Inferior parietal cortex (tissue), 1 donor: ENCODE measurements around the gene CEP85L.
A peak's percentile ranks its signal among the peaks of the same experiment; 100 is the strongest.

Experiments
- DNase-seq: peaks from one replicate; pipeline ENCODE4 v3.0.0-alpha.2; 2016; ENCODE audit errors: extremely low spot score

The CEP85L gene

GRCh38 chr6:118542184-118542952 is 109.0 kb downstream of the CEP85L start:
- no peak for DNase-seq

DNA sequence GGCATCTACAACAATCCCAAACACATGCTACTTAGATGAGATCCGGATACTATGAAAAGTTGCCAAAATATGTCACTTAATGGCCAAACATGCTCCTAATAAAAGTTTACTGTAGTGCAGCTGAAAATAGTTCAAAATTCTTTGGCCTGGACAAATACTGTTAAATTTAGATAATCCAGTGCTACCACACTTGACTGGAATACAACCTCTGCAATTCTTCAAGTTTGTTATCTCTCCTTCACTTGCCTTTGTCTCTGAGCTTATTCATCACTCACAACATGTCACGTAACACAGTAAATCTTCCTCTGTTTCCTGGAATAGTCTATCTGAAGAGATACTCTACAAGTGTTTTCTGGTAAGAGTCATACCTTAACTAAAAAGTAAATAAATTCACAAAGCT is 113.8 kb downstream of the CEP85L start:
- no peak for DNase-seq

- no peak for DNase-seq
These were observed 114.9 kb downstream of the CEP85L start for GRCh38 chr6:118536478-118536877.

GRCh38 chr6:118535176-118535844 is 116.1 kb downstream of the CEP85L start:
- no peak for DNase-seq

DNA sequence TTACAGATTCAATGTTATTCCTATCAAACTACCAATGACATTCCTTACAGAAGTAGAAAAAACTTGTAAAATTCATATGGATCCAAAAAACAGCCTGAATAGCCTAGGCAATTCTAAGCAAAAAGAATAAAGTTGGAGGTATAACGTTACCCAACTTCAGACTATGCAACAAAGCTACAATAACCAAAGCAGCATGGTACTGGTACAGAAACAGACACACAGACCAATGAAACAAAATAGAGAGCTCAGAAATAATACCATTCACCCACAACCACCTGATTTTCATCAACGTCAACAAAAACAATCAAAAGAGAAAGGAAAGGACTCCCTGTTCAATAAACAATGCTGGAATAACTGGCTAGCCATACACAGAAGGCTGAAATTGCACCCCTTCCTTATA is 120.4 kb downstream of the CEP85L start:
- DNase-seq = no peak

- no peak for DNase-seq
These were observed 121.6 kb downstream of the CEP85L start for GRCh38 chr6:118529756-118530155.

DNA sequence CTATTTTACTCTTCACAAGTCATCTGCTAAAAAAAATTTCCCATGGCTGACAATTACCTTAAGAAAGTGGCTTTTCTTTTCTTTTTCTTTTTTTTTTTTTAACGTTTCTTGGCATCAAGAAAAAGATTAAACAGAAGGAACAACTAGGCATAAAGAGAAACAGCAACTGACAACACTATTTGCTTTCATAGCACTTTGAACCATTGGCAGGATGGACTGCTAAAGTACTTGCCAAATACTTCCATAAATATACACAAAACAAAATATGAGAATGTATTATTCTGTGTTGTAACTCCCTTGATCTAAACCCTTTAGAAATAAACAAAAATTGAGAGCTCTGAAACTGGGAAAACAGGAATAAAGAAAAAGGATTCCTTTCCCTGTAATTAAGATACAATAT is 123.3 kb downstream of the CEP85L start:
- no peak for DNase-seq

GRCh38 chr6:118525913-118526780 is 125.2 kb downstream of the CEP85L start:
- DNase-seq = no peak

DNA sequence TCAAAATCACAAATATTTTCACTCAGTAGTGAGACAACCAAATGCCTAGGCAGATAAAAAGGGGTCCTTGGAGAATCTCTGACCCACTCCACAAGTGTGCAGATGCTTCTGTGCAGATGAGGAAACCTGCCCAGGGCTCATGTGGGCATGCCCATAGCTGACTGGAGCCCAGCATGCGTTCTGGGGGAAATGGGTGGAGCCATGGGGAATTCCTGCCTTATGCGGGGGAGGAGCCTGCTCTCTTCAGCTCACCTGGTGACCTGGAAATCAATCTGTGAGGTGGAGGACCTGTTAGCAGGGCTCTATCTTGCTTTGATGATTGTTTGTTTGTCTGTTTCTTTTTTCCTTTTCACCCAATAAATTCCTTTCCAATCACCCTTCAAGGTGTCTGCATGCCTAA is 126.7 kb downstream of the CEP85L start:
- DNase-seq = no peak

DNA sequence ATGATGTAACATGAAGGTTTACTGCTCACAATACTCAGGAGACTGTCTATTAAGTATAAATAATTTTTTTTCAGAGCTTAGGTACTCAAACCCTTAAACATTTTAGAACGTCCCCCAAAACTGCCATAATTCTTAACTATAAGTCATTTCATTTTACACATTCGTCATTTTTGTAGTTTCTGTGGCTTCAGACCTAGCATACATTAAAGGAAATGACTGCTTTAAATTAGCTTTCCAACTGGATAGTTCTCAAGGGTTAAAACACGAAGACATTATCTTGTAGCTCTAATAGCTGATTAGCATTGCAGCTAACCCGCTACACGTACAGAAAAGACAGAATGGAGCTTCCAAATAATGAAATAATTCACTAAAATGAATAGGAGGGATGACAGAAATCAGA is 128.2 kb downstream of the CEP85L start:
- no peak for DNase-seq

- no peak for DNase-seq
These were observed 129.0 kb downstream of the CEP85L start for GRCh38 chr6:118522422-118522821.

- no peak for DNase-seq
These were observed 136.7 kb downstream of the CEP85L start for GRCh38 chr6:118514689-118515088.

DNA sequence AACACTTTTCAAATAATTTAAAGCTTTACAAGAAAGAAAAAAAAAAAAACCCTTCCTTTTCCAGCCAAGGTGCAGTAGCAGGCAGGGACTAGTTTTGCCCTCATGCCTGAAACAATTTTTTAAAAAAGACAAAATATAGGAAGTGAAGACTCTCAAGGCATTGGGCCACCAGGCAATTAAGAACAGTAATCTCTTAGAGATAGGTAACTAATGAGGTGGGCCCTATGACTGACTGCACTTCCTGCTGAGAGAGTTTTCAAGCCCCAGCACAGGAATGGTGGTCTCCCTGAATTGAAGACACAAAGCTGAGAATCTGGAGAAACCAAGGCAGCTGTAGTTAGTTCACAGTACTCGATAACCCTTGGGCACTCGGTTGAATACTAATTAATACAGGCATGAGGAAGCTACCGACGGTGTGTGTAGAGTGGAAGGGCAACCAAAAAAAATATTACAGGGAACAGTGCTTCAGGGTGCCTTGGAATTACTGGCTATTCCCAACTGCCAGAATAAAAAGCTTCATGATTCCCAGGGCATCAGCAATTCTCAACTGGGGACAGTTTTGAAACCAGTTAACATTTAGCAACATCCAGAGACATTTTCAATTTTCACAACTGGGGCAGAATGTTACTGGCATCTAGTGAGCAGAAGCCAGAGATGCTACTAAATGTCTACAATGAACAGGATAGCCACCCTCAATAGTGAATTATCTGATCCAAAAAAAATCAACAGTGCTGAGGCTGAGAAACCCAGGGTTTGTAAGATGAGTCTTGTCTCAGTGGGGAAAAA is 139.3 kb downstream of the CEP85L start:
- DNase-seq = no peak

DNA sequence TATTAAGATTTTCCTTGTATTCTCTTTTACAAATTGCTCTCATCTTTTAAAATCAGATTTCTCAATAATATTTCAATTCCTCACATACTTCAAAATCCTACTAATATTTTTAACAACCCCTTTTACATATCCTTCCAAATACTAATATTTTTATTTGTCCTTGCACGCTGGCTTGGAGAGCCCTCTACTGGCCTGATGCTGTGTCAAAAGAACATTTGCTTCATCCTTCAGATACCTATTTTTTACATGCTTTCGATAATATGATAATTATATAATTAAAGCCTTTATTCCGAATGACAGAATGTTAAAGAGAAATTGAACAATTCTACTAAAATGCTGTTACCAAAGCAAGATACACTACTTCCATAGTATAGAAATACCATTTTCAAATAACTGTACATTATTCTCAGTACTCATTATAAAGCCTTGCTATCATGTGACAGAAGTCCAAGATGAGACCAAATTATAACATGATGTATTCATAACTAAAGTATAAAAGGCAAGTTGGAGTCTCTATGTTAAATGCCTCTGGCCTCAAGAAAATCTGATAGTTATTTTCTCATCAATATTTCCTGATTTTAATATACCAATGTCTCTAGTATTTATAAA is 142.3 kb downstream of the CEP85L start:
- DNase-seq = peak; percentile 64

GRCh38 chr6:118507636-118508035 is 143.8 kb downstream of the CEP85L start:
- no peak for DNase-seq

GRCh38 chr6:118506071-118506638 is 145.2 kb downstream of the CEP85L start:
- peak; percentile 5 for DNase-seq

DNA sequence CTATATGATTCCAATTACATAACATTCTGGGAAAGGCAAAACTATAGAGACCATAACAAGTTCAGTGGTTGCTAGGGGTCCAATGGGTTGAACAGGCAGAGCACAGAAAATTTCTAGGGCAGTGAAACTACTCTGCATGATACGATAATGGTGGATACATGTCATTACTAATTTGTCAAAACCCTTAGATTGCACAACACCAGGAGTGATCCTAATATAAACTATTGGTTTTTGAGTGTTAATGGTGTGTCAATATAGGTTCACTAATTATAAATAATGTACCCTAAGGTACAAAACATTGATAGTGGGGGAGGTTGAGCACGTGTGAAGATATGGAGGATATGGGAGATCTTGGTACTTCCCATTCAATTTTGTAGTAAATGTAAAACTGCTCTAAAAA is 145.7 kb downstream of the CEP85L start:
- DNase-seq = no peak

GRCh38 chr6:118504611-118505010 is 146.8 kb downstream of the CEP85L start:
- no peak for DNase-seq

- DNase-seq = no peak
These were observed 149.2 kb downstream of the CEP85L start for GRCh38 chr6:118502169-118502568.

- DNase-seq = no peak
These were observed 149.6 kb downstream of the CEP85L start for GRCh38 chr6:118501765-118502164.

- no peak for DNase-seq
These were observed 150.3 kb downstream of the CEP85L start for GRCh38 chr6:118501099-118501498.
